Measurements from ENCODE around the gene KRT5.

- TF ChIP-seq CTCF (conservative IDR thresholded peaks at IDR 0.05) = no peak
- TF ChIP-seq EZH2 (IDR thresholded peaks at IDR 0.05; ENCODE audit: low read depth) = no peak
Observed at GRCh38 chr12:52529417-52529816, 9.2 kb upstream of the KRT5 start.

Measured in PC-9 (cell line).